ENCODE measurements around the gene SERINC4.

GRCh38 chr15:43821505-43821904 lies 21.5 kb upstream of the SERINC4 start:
- 0 out of 2 replicates have a peak, but pooled peaks have one; percentile 17 for TF ChIP-seq POLR2A (IDR thresholded peaks at IDR 0.05; ENCODE audit: low read depth, low read length)
- no peak for TF ChIP-seq CTCF (conservative IDR thresholded peaks at IDR 0.05; ENCODE audit: low read depth, low read length)
- no peak for TF ChIP-seq CEBPB (IDR thresholded peaks at IDR 0.05; ENCODE audit: low read depth, low read length)
- no peak for TF ChIP-seq BHLHE40 (IDR thresholded peaks at IDR 0.05; ENCODE audit: low read depth, low read length)
- TF ChIP-seq SMC3 (IDR thresholded peaks at IDR 0.05; ENCODE audit: low read depth, low read length) = no peak
- no peak for TF ChIP-seq USF2 (IDR thresholded peaks at IDR 0.05; ENCODE audit: low read depth, low read length)
- TF ChIP-seq RAD21 (IDR thresholded peaks at IDR 0.05; ENCODE audit: low read length) = no peak
- TF ChIP-seq MAFK (IDR thresholded peaks at IDR 0.05; ENCODE audit: low read depth, low read length) = no peak
- TF ChIP-seq MAZ (IDR thresholded peaks at IDR 0.05; ENCODE audit: borderline replicate concordance, low read depth, low read length) = no peak
- no peak for TF ChIP-seq CHD1 (IDR thresholded peaks at IDR 0.05; ENCODE audit: low read depth, low read length)
- TF ChIP-seq RFX5 (IDR thresholded peaks at IDR 0.05; ENCODE audit: low read depth, low read length) = no peak

All from IMR-90 (cell line).